ENCODE data around the gene PHB1.

Gene PHB1

DNA sequence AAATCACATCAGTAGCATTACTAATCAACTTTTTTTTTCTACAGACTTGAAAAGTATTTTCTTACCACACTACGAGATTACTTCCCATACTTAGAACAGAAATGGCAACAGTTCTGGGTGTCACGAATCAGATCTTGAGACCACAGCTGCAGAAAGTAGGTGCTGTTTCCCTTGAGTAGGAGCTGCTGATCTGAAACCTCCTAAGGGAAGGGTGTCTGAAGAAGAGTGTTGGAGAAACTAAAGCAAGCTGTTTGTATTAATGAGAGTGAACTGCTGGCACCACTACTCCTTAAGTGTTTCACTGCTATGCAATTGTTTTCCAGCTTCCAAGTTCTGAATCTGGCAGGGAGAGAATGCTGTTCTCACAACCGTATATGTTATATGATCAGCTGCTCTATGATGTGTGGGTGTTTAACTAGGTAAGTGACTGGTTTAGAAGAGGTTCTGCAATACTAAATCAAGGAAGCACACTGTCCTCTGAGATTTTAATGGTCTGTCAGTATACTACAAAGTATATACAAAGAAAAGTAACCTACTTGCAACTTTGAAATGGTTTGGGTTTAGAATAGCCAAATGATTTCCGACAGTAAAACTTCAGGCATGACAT is 55.9 kb downstream of the PHB1 start:
- TF ChIP-seq, protein P1, sequence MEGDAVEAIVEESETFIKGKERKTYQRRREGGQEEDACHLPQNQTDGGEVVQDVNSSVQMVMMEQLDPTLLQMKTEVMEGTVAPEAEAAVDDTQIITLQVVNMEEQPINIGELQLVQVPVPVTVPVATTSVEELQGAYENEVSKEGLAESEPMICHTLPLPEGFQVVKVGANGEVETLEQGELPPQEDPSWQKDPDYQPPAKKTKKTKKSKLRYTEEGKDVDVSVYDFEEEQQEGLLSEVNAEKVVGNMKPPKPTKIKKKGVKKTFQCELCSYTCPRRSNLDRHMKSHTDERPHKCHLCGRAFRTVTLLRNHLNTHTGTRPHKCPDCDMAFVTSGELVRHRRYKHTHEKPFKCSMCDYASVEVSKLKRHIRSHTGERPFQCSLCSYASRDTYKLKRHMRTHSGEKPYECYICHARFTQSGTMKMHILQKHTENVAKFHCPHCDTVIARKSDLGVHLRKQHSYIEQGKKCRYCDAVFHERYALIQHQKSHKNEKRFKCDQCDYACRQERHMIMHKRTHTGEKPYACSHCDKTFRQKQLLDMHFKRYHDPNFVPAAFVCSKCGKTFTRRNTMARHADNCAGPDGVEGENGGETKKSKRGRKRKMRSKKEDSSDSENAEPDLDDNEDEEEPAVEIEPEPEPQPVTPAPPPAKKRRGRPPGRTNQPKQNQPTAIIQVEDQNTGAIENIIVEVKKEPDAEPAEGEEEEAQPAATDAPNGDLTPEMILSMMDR (conservative IDR thresholded peaks at IDR 0.05) = no peak
- no peak for TF ChIP-seq ZFX (IDR thresholded peaks at IDR 0.05)

DNA sequence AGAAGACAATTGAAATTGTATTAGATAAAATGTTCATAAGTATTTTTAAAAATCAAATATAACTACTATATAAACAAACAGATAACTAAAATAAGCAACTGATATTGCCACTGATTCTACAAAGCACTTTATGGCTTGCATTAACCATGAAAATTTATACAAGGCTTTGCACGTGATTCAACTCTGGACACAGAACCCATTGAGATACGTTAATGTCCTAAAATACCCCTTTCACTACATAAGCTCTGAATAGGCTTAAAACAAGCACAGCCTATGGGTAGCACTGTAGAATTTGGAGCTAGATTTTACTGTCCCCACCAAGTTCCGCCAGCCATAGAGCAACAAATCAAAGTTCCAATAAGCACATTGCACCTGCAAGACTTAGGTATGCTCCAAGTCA is 57.2 kb downstream of the PHB1 start:
- no peak for TF ChIP-seq ZFX (IDR thresholded peaks at IDR 0.05)
- TF ChIP-seq, protein P1 (conservative IDR thresholded peaks at IDR 0.05) = no peak

More for the DNA sequence above, 55.9 kb downstream of the PHB1 start:
- H3K27ac ChIP-seq = no peak overlapping the region

DNA sequence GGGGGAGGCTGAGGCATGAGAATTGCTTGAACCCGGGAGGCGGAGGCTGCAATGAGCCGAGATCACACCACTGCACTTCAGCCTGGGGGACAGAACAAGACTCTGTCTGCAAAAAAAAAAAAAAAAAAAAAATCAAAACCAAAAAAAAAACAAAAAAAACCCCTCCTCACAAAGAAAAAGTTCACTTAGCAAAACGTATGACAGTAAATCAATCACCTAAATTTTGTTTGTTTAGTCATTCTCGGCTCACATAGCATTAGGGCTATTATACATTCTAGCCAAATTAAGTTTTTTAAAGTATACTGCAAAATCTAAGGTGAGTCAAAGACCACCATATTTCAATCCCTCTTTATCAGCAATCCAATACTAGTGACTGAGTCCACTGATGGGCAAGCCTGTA is 58.4 kb downstream of the PHB1 start:
- TF ChIP-seq, protein P1 (conservative IDR thresholded peaks at IDR 0.05) = no peak
- TF ChIP-seq ZFX (IDR thresholded peaks at IDR 0.05) = no peak
- H3K27ac ChIP-seq = no peak overlapping the region

More for the DNA sequence above, 57.2 kb downstream of the PHB1 start:
- no peak overlapping the region for H3K27ac ChIP-seq

Data from C4-2B (cell line).